Activated CD4-positive, alpha-beta T cell treated with anti-CD3 and anti-CD28 coated beads, Interleukin-2, amount 10 ng/mL, durations not matched to agents 24 days and 14 days (primary cell): ENCODE measurements around the gene NTNG1. TPM values are rescaled to one million over a fixed set of nuclear protein-coding genes. Genes with fewer than 3 reads are reported as not detected.

Source experiments
- DNase-seq: peaks from one replicate; pipeline ENCODE4 v3.0.0; 2022
- H3K27ac Mint-ChIP-seq: one replicate; pipeline ENCODE4 v1.8.0; 2022; ENCODE audit warnings: mild to moderate bottlenecking, mixed read lengths
- H3K27me3 Mint-ChIP-seq: one replicate; pipeline ENCODE4 v1.8.0; 2022; ENCODE audit warnings: mixed read lengths
- H3K36me3 Mint-ChIP-seq: one replicate; pipeline ENCODE4 v1.8.0; 2022; ENCODE audit warnings: low read depth, mild to moderate bottlenecking, mixed read lengths
- H3K4me1 Mint-ChIP-seq: one replicate; pipeline ENCODE4 v1.8.0; 2021; ENCODE audit warnings: mixed read lengths
- H3K4me3 Mint-ChIP-seq: one replicate; pipeline ENCODE4 v1.8.0; 2022; ENCODE audit warnings: mild to moderate bottlenecking, moderate library complexity, mixed read lengths
- H3K9me3 Mint-ChIP-seq: one replicate; pipeline ENCODE4 v1.8.0; 2021; ENCODE audit warnings: mixed read lengths
- intact Hi-C: fragments of 100-400 bp; cut with micrococcal nuclease; formaldehyde crosslinking; loops from one replicate; pipeline ENCODE4 v1.15.1; 2023
- total RNA-seq: library from RNA; stranded (reverse); gene quantifications from 2 replicates; pipeline ENCODE4 v1.2.3, GENCODE V29; 2022

The NTNG1 gene
- total RNA-seq, 1 donor from 2014 or later, result not detected

DNA sequence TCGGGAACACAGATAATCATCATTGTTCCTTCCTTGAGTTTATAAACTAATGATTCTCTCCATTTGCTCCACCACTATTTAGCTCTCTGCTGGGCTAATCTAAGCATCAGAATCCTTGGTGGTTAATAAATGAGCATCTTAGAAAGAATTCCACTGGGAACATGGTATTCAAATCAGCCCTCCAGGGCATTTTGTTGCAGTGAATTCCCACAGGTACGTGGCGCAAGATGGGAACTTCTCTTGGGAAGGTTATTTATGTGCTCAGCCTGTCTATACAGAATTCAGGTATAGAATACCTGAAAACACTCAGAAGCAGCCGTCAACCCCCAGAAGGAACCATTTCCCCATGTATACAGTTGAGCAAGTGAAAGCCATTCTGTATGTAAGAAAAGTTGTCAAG lies 131.5 kb downstream of the NTNG1 start:
- no peak for DNase-seq
- H3K4me1 Mint-ChIP-seq, result no peaks in the 10 kb centered on the region
- H3K27me3 Mint-ChIP-seq, result no peaks in the 10 kb centered on the region

DNA sequence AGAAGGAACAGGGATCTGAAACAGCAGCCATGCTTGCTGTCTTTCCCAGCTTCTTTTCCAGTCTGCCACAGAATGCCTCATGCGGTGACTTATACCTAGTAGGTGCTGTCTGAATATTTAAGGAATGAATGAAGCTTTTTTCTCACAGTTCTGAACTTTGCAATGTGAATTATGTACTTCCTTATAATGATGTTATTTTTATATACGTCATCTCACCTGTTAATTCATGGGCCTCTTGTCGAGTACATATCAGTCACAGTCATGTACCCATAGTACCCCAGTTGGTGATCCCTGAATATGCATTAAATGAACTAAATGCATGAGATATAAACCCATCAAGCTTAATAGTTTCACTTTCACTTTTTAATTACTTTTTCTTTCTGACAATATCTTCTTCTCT lies 132.7 kb downstream of the NTNG1 start:
- Mint-ChIP-seq H3K27me3 (no peaks in the 10 kb centered on the region), H3K27ac (no peak overlapping the region), H3K4me1 (no peaks in the 10 kb centered on the region), H3K9me3 (no peaks in the 10 kb centered on the region), H3K36me3 (no peaks in the 10 kb centered on the region), H3K4me3 (no peak overlapping the region)
- intact Hi-C loops, result no loop called here
- DNase-seq, result no peak

More for the DNA sequence above, 131.5 kb downstream of the NTNG1 start:
- Mint-ChIP-seq H3K36me3 (no peaks in the 10 kb centered on the region), H3K27ac (no peak overlapping the region), H3K4me3 (no peak overlapping the region), H3K9me3 (no peaks in the 10 kb centered on the region)
- intact Hi-C loops, result no loop called here

DNA sequence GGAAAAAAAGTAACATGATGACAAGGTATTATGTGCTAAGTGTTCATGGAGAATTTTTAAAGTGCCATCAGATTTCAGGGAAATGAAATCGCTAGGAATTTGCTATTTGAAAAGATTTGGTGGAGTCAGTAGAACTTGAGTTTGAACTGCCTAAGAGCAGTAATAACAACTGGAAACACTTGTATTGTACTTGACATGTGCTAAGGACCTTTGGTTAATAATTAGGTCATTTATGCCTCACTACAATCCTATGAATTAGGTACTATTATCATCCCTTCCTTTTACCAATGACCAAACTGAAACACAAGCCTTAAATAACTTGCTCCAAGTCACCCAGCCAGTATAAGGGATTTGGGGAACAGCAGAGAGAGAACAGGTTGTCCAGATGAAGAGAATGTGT lies 133.4 kb downstream of the NTNG1 start:
- Mint-ChIP-seq H3K4me3 (no peak overlapping the region), H3K27ac (no peak overlapping the region), H3K27me3 (no peaks in the 10 kb centered on the region), H3K4me1 (no peaks in the 10 kb centered on the region), H3K9me3 (no peaks in the 10 kb centered on the region), H3K36me3 (no peaks in the 10 kb centered on the region)
- intact Hi-C loops, result no loop called here
- no peak for DNase-seq

DNA sequence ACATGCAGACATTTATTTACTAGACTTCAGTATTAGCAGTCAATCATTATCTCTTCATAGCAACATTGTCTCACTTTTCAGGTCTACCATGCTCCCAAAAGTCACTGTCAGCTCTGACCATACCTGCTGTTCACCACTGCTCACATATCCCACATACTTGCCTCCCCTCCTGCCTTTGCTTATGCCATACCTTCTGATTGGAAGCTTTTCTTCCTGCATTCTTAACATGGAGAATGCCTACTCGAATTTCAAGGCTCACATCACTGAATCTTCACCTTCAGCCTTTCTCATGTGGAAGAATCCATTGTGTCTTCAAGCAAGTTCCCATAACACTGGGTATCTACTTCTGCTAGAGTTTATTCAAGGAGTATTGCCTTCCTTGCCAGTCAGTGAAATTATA lies 135.4 kb downstream of the NTNG1 start:
- DNase-seq, result no peak
- Mint-ChIP-seq H3K4me3 (no peak overlapping the region), H3K9me3 (no peaks in the 10 kb centered on the region), H3K27ac (no peak overlapping the region), H3K27me3 (no peaks in the 10 kb centered on the region), H3K4me1 (no peaks in the 10 kb centered on the region), H3K36me3 (no peaks in the 10 kb centered on the region)
- intact Hi-C loops, result no loop called here

DNA sequence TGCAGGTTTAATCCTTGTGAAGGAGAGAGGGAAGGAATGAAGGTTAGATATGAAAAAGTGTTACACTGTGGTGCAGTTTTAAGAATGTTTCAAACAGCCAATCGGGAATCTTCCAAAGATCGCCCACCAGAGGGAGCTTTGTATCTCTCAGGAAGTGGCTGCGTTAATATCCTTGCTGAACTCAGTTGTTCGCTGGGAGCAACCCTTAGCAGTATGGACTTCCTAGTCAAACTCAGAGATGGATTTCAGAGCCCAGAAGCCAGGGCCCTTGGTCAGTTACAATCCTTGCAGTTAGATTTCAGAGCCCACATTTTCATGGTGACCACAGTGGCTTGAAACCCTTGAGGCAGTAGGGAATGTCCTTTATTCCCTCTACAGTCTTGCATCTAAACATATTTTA lies 136.2 kb downstream of the NTNG1 start:
- Mint-ChIP-seq H3K9me3 (no peaks in the 10 kb centered on the region), H3K27me3 (no peaks in the 10 kb centered on the region), H3K36me3 (no peaks in the 10 kb centered on the region), H3K4me1 (no peaks in the 10 kb centered on the region), H3K4me3 (no peak overlapping the region), H3K27ac (no peak overlapping the region)
- intact Hi-C loops, result no loop called here
- DNase-seq, result no peak

DNA sequence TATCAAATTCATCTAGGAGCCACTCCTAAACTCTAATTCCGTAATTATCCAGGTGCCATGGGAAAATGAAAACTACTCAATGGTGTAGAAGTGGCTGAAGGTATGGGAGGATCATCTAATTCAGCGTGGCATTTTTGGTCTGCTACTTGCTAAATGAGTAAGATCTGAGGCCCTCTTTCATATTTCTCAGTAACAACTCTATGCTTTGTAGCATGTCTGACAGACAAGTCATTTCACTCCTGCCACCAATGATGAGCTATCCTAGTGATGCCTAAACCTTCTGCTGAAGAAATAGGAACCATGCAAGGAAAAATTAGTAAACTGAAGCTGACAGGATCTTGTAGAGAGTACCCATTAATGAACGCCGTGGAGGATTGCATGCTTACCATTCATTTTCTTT lies 145.3 kb downstream of the NTNG1 start:
- H3K4me3 Mint-ChIP-seq, result no peak overlapping the region
- no peaks in the 10 kb centered on the region for H3K9me3 Mint-ChIP-seq
- DNase-seq, result no peak
- H3K36me3 Mint-ChIP-seq, result no peaks in the 10 kb centered on the region
- H3K4me1 Mint-ChIP-seq, result no peaks in the 10 kb centered on the region
- no peaks in the 10 kb centered on the region for H3K27me3 Mint-ChIP-seq
- no peak overlapping the region for H3K27ac Mint-ChIP-seq
- intact Hi-C loops, result no loop called here

DNA sequence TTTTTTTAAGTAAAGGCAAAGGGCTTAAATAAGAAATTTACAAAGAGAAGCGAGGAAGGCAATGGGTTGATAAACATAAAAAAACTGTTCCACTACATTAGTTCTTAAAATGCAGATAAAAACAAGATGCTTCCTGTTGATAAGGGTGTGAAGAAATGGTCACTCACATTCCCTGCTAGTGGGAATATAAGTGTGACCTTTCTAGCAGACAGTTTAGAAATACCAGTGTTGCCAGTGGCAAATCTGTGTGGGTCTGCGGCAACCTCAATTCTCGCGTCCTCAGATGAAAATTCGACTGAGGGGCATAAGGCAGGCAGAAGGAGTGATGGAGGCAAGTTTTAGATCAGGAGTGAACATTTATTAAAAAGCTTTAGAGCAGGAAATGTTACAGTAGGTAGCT lies 151.1 kb downstream of the NTNG1 start:
- Mint-ChIP-seq H3K4me3 (no peak overlapping the region), H3K27ac (no peak overlapping the region), H3K27me3 (no peaks in the 10 kb centered on the region), H3K4me1 (no peaks in the 10 kb centered on the region), H3K9me3 (no peaks in the 10 kb centered on the region), H3K36me3 (no peaks in the 10 kb centered on the region)
- intact Hi-C loops, result no loop called here
- no peak for DNase-seq

DNA sequence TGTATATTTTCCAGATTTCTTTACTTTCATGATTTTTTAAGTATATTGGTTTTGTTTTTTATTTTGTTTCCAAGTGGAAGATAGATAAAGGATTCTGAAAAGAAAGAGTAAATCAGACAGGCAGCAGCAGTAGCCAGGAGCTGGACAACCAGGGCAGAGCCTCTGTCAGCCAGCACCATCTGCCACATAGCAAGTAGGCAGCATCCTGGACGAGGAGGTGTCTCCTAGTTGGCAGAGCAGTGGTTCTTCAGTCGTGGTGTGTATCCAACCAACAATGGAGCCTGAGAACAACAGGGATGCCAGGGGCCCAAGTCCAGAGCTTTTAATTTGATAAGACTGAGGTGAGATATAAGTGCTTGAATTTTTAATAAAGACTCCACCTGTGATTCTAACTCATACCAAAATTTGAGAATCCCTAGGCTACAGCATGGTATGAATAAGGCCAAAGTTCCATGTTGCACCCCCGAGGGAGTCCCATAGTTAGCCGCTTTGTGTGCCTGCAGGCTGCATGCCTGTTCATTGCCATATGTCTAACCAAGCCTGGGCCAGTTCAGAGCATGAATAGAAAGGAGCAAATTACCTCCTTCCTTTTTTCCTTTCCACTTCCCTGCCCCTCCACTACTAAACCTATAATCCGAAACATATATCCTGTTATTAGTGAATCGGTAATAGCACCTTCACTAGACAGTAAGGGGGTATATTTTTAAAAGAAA lies 153.2 kb downstream of the NTNG1 start:
- Mint-ChIP-seq H3K36me3 (no peaks in the 10 kb centered on the region), H3K27me3 (no peaks in the 10 kb centered on the region), H3K4me1 (no peaks in the 10 kb centered on the region), H3K4me3 (no peak overlapping the region), H3K27ac (no peak overlapping the region), H3K9me3 (no peaks in the 10 kb centered on the region)
- no peak for DNase-seq
- intact Hi-C loops, result no loop called here

DNA sequence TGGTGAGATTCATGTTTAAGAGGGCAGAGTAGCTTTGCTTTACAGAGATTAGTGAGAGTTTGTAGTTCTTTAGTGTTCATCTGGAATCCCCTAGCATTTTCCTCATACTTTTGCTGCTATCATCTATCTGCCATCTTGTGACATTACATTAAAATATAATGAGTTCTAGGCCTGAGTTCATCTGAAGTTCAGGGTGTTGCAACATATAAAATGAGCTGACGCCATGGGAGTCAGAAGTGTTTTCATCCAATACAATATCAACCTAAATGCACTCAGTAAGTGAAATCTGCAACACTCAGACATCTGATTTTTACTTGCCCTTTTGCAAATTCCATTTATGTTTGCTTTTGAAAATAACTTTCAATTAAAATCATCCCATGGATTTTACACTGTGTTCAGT lies 153.8 kb downstream of the NTNG1 start:
- Mint-ChIP-seq H3K4me1 (no peaks in the 10 kb centered on the region), H3K4me3 (no peak overlapping the region), H3K36me3 (no peaks in the 10 kb centered on the region), H3K9me3 (no peaks in the 10 kb centered on the region), H3K27ac (no peak overlapping the region), H3K27me3 (no peaks in the 10 kb centered on the region)
- intact Hi-C loops, result no loop called here
- no peak for DNase-seq

DNA sequence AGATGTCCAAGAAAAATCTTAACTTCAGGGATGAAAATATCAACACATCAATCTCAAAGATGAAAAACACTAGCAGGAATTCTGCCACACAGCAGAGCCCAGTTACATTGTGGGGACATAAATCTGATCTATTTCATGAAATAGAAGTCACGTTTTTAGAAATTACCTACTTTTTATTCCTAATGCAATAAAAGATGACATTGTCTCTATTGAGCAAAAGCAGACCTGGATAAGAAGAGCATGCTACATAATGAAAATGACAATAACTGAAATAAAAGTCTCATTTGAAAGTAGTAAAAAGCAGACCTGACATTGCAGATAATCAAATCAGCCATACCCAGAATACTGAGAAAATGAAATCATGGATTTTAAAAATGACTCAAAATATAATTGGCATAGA lies 156.8 kb downstream of the NTNG1 start:
- no peaks in the 10 kb centered on the region for H3K36me3 Mint-ChIP-seq
- no peak for DNase-seq
- H3K4me1 Mint-ChIP-seq, result no peaks in the 10 kb centered on the region
- intact Hi-C loops, result no loop called here
- H3K9me3 Mint-ChIP-seq, result no peaks in the 10 kb centered on the region
- no peak overlapping the region for H3K4me3 Mint-ChIP-seq
- H3K27ac Mint-ChIP-seq, result no peak overlapping the region
- H3K27me3 Mint-ChIP-seq, result no peaks in the 10 kb centered on the region

DNA sequence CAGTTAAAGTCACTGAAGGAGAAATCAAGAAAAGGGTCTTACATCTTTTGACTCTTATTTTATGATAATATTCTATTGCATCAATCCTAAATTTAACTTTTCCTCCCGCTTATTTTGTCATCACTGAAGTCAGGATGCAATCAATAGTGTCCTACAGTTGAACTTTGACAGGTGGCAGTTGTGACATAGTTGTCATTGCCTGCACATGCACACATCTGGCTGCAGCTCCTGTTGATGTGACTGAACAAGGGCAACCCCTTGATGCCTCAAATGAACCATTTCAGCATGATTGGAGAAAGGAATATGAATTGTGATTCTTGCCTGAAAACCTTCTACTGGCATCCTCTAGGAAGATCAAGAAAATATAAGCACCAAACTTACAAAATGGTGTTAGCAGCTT lies 157.7 kb downstream of the NTNG1 start:
- Mint-ChIP-seq H3K9me3 (no peaks in the 10 kb centered on the region), H3K4me3 (no peak overlapping the region), H3K4me1 (no peaks in the 10 kb centered on the region), H3K27ac (no peak overlapping the region), H3K27me3 (no peaks in the 10 kb centered on the region), H3K36me3 (no peaks in the 10 kb centered on the region)
- intact Hi-C loops, result no loop called here
- DNase-seq, result no peak

DNA sequence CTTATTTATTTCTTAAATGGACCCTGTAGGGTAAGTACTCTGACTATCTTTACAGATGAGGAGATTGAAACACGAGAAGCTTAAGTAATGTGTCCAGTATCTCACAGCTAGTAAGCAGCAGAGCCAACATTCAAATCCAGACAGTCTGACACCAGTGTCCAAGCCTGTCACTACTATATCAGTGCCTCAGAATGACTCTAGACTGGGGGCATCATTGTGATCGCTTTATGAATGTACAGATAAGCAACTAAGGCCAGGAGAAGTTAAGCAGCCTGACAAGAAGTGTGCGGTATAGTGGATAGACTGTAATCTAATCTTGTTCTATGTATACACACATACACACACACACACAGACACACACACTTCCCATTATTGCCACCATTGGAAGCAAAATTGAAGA lies 158.7 kb downstream of the NTNG1 start:
- intact Hi-C loops, result no loop called here
- no peaks in the 10 kb centered on the region for H3K36me3 Mint-ChIP-seq
- H3K27me3 Mint-ChIP-seq, result no peaks in the 10 kb centered on the region
- no peak overlapping the region for H3K4me3 Mint-ChIP-seq
- no peak for DNase-seq
- H3K4me1 Mint-ChIP-seq, result no peaks in the 10 kb centered on the region
- H3K9me3 Mint-ChIP-seq, result no peaks in the 10 kb centered on the region
- H3K27ac Mint-ChIP-seq, result no peak overlapping the region

DNA sequence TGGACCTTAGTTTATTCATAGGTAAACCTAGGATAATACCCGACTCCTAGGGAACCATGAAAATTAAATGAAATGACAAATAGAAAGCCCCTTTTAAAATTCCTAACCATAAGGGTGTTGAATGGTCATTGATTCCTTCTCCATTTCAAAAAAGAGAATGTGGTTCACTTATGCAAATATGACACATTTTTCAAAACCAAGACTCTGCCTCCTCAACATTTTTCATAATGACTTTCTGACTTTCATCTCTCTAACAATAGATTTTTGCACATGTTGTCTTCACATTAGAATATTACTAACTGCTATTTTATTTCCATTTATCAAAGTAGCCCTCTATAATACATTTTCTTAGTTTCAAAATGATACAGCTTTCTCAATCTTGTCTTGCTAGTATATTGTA lies 169.1 kb downstream of the NTNG1 start:
- no peak overlapping the region for H3K27ac Mint-ChIP-seq
- H3K4me3 Mint-ChIP-seq, result no peak overlapping the region
- no peaks in the 10 kb centered on the region for H3K4me1 Mint-ChIP-seq
- no peaks in the 10 kb centered on the region for H3K9me3 Mint-ChIP-seq
- no peaks in the 10 kb centered on the region for H3K27me3 Mint-ChIP-seq
- DNase-seq, result no peak
- intact Hi-C loops, result no loop called here
- H3K36me3 Mint-ChIP-seq, result no peaks in the 10 kb centered on the region

DNA sequence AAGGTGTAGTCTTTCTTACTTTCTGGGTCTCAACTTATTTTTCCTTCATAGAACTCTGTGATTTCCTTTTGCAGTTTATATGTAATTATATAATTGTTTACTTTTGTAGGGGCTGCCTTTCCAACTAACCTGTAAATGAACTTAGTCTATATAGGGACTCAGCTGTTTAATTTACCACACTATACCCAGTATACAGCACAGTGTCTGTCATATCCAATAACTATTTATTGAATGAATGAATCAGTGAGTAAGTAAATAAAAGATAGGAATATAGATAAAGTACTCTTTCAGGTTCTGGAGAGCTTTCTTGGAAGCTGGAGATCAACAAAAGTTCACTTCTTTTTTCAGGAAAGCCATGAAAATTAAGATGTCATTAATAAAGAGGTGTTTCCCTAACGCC lies 174.8 kb downstream of the NTNG1 start:
- intact Hi-C loops, result no loop called here
- Mint-ChIP-seq H3K4me1 (no peaks in the 10 kb centered on the region), H3K36me3 (no peaks in the 10 kb centered on the region), H3K27me3 (no peaks in the 10 kb centered on the region), H3K4me3 (no peak overlapping the region), H3K27ac (no peak overlapping the region), H3K9me3 (no peaks in the 10 kb centered on the region)
- DNase-seq, result no peak

DNA sequence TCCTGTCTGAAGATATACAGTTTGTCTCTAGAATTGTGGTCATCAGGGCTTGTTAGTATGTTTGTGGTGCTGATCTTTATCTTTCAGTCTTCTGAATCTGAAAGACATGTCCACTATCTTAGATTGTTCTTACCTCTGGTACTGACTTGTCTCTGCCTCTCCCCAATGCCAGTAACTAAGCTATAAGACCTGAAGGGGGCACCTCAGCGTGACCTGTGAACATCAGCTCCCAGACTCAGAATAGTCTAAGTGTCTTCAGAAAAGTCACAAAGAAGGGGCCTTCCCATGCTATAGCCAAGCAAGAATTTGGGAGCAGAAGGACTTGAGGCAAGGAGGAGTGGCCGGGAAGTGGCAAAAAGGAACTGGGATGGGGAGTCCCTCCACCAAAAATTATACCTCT lies 178.1 kb downstream of the NTNG1 start:
- Mint-ChIP-seq H3K9me3 (no peaks in the 10 kb centered on the region), H3K27me3 (no peaks in the 10 kb centered on the region), H3K4me3 (no peak overlapping the region), H3K27ac (no peak overlapping the region), H3K36me3 (no peaks in the 10 kb centered on the region), H3K4me1 (no peaks in the 10 kb centered on the region)
- intact Hi-C loops, result no loop called here
- no peak for DNase-seq
